ENCODE data around the gene APBB2. TPM values are rescaled to one million over a fixed set of nuclear protein-coding genes. Genes with fewer than 3 reads are reported as not detected.

APBB2 gene
- total and polyA plus RNA-seq, 4 donors: 22.7 to 101 (median 64.4) TPM

DNA sequence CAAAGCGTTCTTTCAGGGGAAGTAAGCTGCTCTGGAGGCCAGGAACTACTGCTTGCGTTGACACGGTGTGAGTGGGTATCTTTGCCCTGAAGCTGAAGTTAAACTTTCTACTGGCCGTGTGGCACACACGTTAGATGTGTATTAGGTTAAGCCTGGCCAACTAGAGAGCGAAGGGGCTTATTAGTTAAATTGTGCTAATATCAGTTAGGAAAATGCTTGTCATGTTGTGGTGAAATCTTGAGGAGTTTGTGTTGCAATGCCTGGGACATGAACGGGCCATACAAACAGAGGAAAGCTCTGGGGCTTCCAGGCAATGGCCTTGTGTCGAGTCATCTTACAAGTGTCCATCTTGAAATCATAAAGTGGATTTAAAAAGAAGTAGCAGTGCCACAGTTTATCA, 402.0 kb downstream of the APBB2 start:
- peaks cover 3 to 10% of the 10 kb centered on the region in 2 donors for H3K36me3 ChIP-seq (ENCODE audit: control insufficient read depth in 1 of 2, insufficient read depth in 2 of 2, low read length in 1 of 2)

DNA sequence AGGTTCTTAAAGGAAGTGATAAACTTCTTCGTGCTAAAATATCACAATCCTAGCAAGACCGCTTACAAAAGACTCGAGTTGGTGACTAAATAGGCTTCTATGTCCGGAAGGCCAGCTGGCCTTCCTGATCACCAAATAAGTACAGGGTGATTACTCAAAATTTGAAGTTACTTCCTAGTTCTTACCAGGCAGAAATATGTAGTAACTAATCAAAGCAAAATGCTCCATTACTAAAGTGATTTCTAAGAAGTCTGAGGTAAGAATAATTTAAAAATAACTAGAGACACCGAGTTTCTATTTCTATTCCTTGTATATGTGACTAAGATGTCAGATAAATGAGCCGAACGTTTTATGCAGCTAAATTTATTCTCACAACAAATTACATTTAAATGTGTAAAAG, 402.4 kb downstream of the APBB2 start:
- H3K4me1 ChIP-seq (ENCODE audit: control insufficient read depth in 1 of 2, insufficient read depth in 2 of 2, low read length in 2 of 2): peaks cover 0 to 2% of the 10 kb centered on the region in 2 donors
- no peaks in the 10 kb centered on the region for H3K27me3 ChIP-seq (ENCODE audit: control insufficient read depth in 1 of 2, insufficient read depth in 2 of 2, low read length in 1 of 2)
- H3K4me3 ChIP-seq (ENCODE audit: low read length in 2 of 2): no peak overlapping the region
- no peaks in the 10 kb centered on the region for H3K9me3 ChIP-seq (ENCODE audit: control insufficient read depth, low read length)
- ATAC-seq (ENCODE audit: low FRiP score): no peak
- WGBS, 2 donors: 36 to 38% methylated on average over 7 of the region's 7 CpGs
- intact Hi-C loops (cut with DNase I): no loop called here
- H3K36me3 ChIP-seq (ENCODE audit: control insufficient read depth in 1 of 2, insufficient read depth in 2 of 2, low read length in 1 of 2): peaks cover 3 to 10% of the 10 kb centered on the region in 2 donors
- peak overlapping the region; percentile 69 to 79 for H3K27ac ChIP-seq (ENCODE audit: low read depth in 1 of 2, low read length in 2 of 2)
- no peak for DNase-seq

More for the DNA sequence above, 402.0 kb downstream of the APBB2 start:
- H3K27me3 ChIP-seq (ENCODE audit: control insufficient read depth in 1 of 2, insufficient read depth in 2 of 2, low read length in 1 of 2): no peaks in the 10 kb centered on the region
- no peak for ATAC-seq (ENCODE audit: low FRiP score)
- intact Hi-C loops (cut with DNase I): no loop called here
- 85 to 86% methylated on average over 8 of the region's 8 CpGs for WGBS, 2 donors
- peaks cover 0 to 2% of the 10 kb centered on the region in 2 donors for H3K4me1 ChIP-seq (ENCODE audit: control insufficient read depth in 1 of 2, insufficient read depth in 2 of 2, low read length in 2 of 2)
- H3K9me3 ChIP-seq (ENCODE audit: control insufficient read depth, low read length): no peaks in the 10 kb centered on the region
- H3K27ac ChIP-seq (ENCODE audit: low read depth in 1 of 2, low read length in 2 of 2): peak overlapping the region; percentile 69 to 79
- DNase-seq: no peak
- H3K4me3 ChIP-seq (ENCODE audit: low read length in 2 of 2): no peak overlapping the region

GRCh38 chr4:40808926-40809457, 405.4 kb downstream of the APBB2 start:
- H3K27ac ChIP-seq (ENCODE audit: low read depth in 1 of 2, low read length in 2 of 2): no peak overlapping the region
- H3K9me3 ChIP-seq (ENCODE audit: control insufficient read depth, low read length): no peaks in the 10 kb centered on the region
- WGBS, 2 donors: 82 to 84% methylated on average over 8 of the region's 8 CpGs
- DNase-seq: no peak
- H3K4me1 ChIP-seq (ENCODE audit: control insufficient read depth in 1 of 2, insufficient read depth in 2 of 2, low read length in 2 of 2): peaks cover 0 to 2% of the 10 kb centered on the region in 2 donors
- no peak for ATAC-seq (ENCODE audit: low FRiP score)
- H3K27me3 ChIP-seq (ENCODE audit: control insufficient read depth in 1 of 2, insufficient read depth in 2 of 2, low read length in 1 of 2): no peaks in the 10 kb centered on the region
- peaks cover 2 to 3% of the 10 kb centered on the region in 2 donors for H3K36me3 ChIP-seq (ENCODE audit: control insufficient read depth in 1 of 2, insufficient read depth in 2 of 2, low read length in 1 of 2)
- intact Hi-C loops (cut with DNase I): no loop called here
- no peak overlapping the region for H3K4me3 ChIP-seq (ENCODE audit: low read length in 2 of 2)

DNA sequence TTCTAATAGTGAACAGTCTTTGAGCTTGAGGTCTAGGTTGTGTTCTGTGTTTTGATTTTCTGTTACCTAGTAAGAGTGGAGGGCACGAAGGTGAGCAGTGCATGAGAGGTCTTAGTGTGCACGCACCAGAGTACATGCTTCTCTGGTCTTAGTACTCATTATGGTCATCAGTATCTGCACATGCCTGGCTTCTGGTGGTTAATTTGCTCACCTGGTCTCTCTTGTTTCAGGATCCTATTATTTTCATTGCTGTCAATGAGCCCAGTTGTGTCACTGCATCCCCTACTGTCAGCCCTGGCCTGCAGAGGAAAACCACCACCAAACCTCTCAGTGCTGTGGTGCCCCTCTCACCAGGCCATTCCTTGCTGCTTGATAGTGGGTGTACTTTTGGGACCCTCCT, 409.7 kb downstream of the APBB2 start:
- 96 to 98% methylated on average over 2 of the region's 2 CpGs for WGBS, 2 donors
- ATAC-seq (ENCODE audit: low FRiP score): no peak
- intact Hi-C loops (cut with DNase I): no loop called here

DNA sequence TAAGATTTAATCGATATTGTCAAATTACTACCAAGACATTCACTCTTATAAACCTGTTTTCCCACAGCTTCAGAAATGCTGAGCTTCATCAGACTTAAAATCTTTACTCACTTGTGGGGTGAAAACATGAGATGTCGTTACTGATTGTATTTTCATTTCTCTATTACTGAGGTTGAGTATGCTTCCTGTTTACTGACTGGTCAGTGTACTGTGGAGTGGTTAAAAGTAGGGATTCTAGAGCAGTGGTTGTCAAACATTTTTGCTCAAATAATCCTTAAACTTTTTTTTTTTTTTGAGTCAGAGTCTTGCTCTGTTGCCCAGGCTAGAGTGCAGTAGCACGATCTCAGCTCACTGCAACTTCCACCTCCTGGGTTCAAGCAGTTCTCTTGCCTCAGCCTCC, 414.3 kb downstream of the APBB2 start:
- H3K9me3 ChIP-seq (ENCODE audit: control insufficient read depth, low read length): no peaks in the 10 kb centered on the region
- intact Hi-C loops (cut with DNase I): no loop called here
- H3K36me3 ChIP-seq (ENCODE audit: control insufficient read depth in 1 of 2, insufficient read depth in 2 of 2, low read length in 1 of 2): peaks cover 0 to 9% of the 10 kb centered on the region in 2 donors
- no peaks in the 10 kb centered on the region for H3K27me3 ChIP-seq (ENCODE audit: control insufficient read depth in 1 of 2, insufficient read depth in 2 of 2, low read length in 1 of 2)
- ATAC-seq (ENCODE audit: low FRiP score) (no peak), DNase-seq (no peak)
- H3K4me3 ChIP-seq (ENCODE audit: low read length in 2 of 2): no peak overlapping the region
- H3K4me1 ChIP-seq (ENCODE audit: control insufficient read depth in 1 of 2, insufficient read depth in 2 of 2, low read length in 2 of 2): no peaks in the 10 kb centered on the region
- WGBS, 2 donors: 92 to 93% methylated on average over 3 of the region's 3 CpGs
- H3K27ac ChIP-seq (ENCODE audit: low read depth in 1 of 2, low read length in 2 of 2): no peak overlapping the region

More for the DNA sequence above, 409.7 kb downstream of the APBB2 start:
- peak overlapping the region in 1 of 2 donors; percentile 10 for H3K27ac ChIP-seq (ENCODE audit: low read depth in 1 of 2, low read length in 2 of 2)
- H3K4me1 ChIP-seq (ENCODE audit: control insufficient read depth in 1 of 2, insufficient read depth in 2 of 2, low read length in 2 of 2): no peaks in the 10 kb centered on the region
- no peaks in the 10 kb centered on the region for H3K36me3 ChIP-seq (ENCODE audit: control insufficient read depth in 1 of 2, insufficient read depth in 2 of 2, low read length in 1 of 2)
- no peak for DNase-seq
- no peaks in the 10 kb centered on the region for H3K27me3 ChIP-seq (ENCODE audit: control insufficient read depth in 1 of 2, insufficient read depth in 2 of 2, low read length in 1 of 2)
- no peaks in the 10 kb centered on the region for H3K9me3 ChIP-seq (ENCODE audit: control insufficient read depth, low read length)
- H3K4me3 ChIP-seq (ENCODE audit: low read length in 2 of 2): no peak overlapping the region

GRCh38 chr4:40789771-40790170, 424.6 kb downstream of the APBB2 start:
- ATAC-seq (ENCODE audit: low FRiP score): no peak
- no peaks in the 10 kb centered on the region for H3K27me3 ChIP-seq (ENCODE audit: control insufficient read depth in 1 of 2, insufficient read depth in 2 of 2, low read length in 1 of 2)
- 95 to 99% methylated on average over 3 of the region's 3 CpGs for WGBS, 2 donors
- intact Hi-C loops (cut with DNase I): no loop called here
- no peak overlapping the region for H3K27ac ChIP-seq (ENCODE audit: low read depth in 1 of 2, low read length in 2 of 2)
- no peak for DNase-seq
- H3K4me1 ChIP-seq (ENCODE audit: control insufficient read depth in 1 of 2, insufficient read depth in 2 of 2, low read length in 2 of 2): no peaks in the 10 kb centered on the region
- H3K36me3 ChIP-seq (ENCODE audit: control insufficient read depth in 1 of 2, insufficient read depth in 2 of 2, low read length in 1 of 2): no peaks in the 10 kb centered on the region
- no peak overlapping the region for H3K4me3 ChIP-seq (ENCODE audit: low read length in 2 of 2)
- H3K9me3 ChIP-seq (ENCODE audit: control insufficient read depth, low read length): no peaks in the 10 kb centered on the region

- Histone ChIP-seq H3K36me3 (ENCODE audit: control insufficient read depth in 1 of 2, insufficient read depth in 2 of 2, low read length in 1 of 2) (no peaks in the 10 kb centered on the region), H3K9me3 (ENCODE audit: control insufficient read depth, low read length) (no peaks in the 10 kb centered on the region), H3K27me3 (ENCODE audit: control insufficient read depth in 1 of 2, insufficient read depth in 2 of 2, low read length in 1 of 2) (no peaks in the 10 kb centered on the region), H3K4me1 (ENCODE audit: control insufficient read depth in 1 of 2, insufficient read depth in 2 of 2, low read length in 2 of 2) (no peaks in the 10 kb centered on the region), H3K4me3 (ENCODE audit: low read length in 2 of 2) (no peak overlapping the region), H3K27ac (ENCODE audit: low read depth in 1 of 2, low read length in 2 of 2) (no peak overlapping the region)
- intact Hi-C loops (cut with DNase I): no loop called here
- 59 to 69% methylated on average over 1 of the region's 1 CpG for WGBS, 2 donors
- ATAC-seq (ENCODE audit: low FRiP score) (no peak), DNase-seq (no peak)
Observed at GRCh38 chr4:40789031-40789430, 425.3 kb downstream of the APBB2 start.

GRCh38 chr4:40788331-40788730, 426.0 kb downstream of the APBB2 start:
- ATAC-seq (ENCODE audit: low FRiP score) (no peak), DNase-seq (no peak)
- Histone ChIP-seq H3K4me1 (ENCODE audit: control insufficient read depth in 1 of 2, insufficient read depth in 2 of 2, low read length in 2 of 2) (no peaks in the 10 kb centered on the region), H3K36me3 (ENCODE audit: control insufficient read depth in 1 of 2, insufficient read depth in 2 of 2, low read length in 1 of 2) (no peaks in the 10 kb centered on the region), H3K27ac (ENCODE audit: low read depth in 1 of 2, low read length in 2 of 2) (no peak overlapping the region), H3K9me3 (ENCODE audit: control insufficient read depth, low read length) (no peaks in the 10 kb centered on the region), H3K4me3 (ENCODE audit: low read length in 2 of 2) (no peak overlapping the region), H3K27me3 (ENCODE audit: control insufficient read depth in 1 of 2, insufficient read depth in 2 of 2, low read length in 1 of 2) (no peaks in the 10 kb centered on the region)
- WGBS, 2 donors: 55 to 79% methylated on average over 2 of the region's 2 CpGs
- intact Hi-C loops (cut with DNase I): no loop called here

DNA sequence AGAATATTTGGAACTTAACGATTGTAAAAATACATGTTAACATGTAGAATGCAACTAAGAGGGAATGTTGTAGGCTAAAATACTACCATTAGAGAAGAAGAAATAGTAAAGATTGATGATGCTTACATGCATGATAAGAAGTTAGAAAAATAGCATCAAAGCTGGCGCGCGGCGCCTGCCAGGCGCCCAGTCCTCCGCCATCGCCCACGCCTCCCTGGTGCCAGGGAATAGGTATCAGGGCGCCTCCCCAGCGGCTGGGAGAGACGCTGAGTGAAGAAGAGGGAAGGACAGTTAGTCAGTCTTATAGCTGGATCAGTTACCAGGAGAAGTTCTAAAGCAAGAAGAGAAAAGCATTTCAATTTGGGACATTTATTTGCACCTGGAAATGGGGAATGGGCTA, 428.6 kb downstream of the APBB2 start:
- no peaks in the 10 kb centered on the region for H3K4me1 ChIP-seq (ENCODE audit: control insufficient read depth in 1 of 2, insufficient read depth in 2 of 2, low read length in 2 of 2)
- H3K4me3 ChIP-seq (ENCODE audit: low read length in 2 of 2): no peak overlapping the region
- DNase-seq (no peak), ATAC-seq (ENCODE audit: low FRiP score) (no peak)
- intact Hi-C loops (cut with DNase I): no loop called here
- 94 to 98% methylated on average over 12 of the region's 12 CpGs for WGBS, 2 donors
- H3K36me3 ChIP-seq (ENCODE audit: control insufficient read depth in 1 of 2, insufficient read depth in 2 of 2, low read length in 1 of 2): no peaks in the 10 kb centered on the region
- no peak overlapping the region for H3K27ac ChIP-seq (ENCODE audit: low read depth in 1 of 2, low read length in 2 of 2)
- no peaks in the 10 kb centered on the region for H3K27me3 ChIP-seq (ENCODE audit: control insufficient read depth in 1 of 2, insufficient read depth in 2 of 2, low read length in 1 of 2)
- no peaks in the 10 kb centered on the region for H3K9me3 ChIP-seq (ENCODE audit: control insufficient read depth, low read length)
